ENCODE data around the gene SLC5A5.
A peak's percentile ranks its signal among the peaks of the same experiment; 100 is the strongest.

Gene SLC5A5

GRCh38 chr19:17909003-17909732, 37.4 kb downstream of the SLC5A5 start:
- peak; percentile 69; the same call in 1 of the 2 replicates for TF ChIP-seq TEAD4 (IDR thresholded peaks at IDR 0.05)
- TF ChIP-seq EP300 (IDR thresholded peaks at IDR 0.05; ENCODE audit: borderline replicate concordance), result peak; percentile 62; the same call in 1 of the 2 replicates
- peak; percentile 74 for TF ChIP-seq NFIC (IDR thresholded peaks at IDR 0.05)
- no peak for TF ChIP-seq YY1 (IDR thresholded peaks at IDR 0.05; ENCODE audit: low read depth)
- TF ChIP-seq ZBTB7A (IDR thresholded peaks at IDR 0.05; ENCODE audit: low read depth), result no peak
- TF ChIP-seq CREB1 (IDR thresholded peaks at IDR 0.05; ENCODE audit: low read depth), result no peak
- no peak for TF ChIP-seq FOXM1 (IDR thresholded peaks at IDR 0.05; ENCODE audit: borderline replicate concordance, low read depth)
- TF ChIP-seq TCF12 (IDR thresholded peaks at IDR 0.05; ENCODE audit: low read depth), result peak; percentile 72
- TF ChIP-seq REST (IDR thresholded peaks at IDR 0.05; ENCODE audit: low read depth), result no peak
- no peak for TF ChIP-seq USF1 (IDR thresholded peaks at IDR 0.05)
- no peak for TF ChIP-seq TAF1 (IDR thresholded peaks at IDR 0.05; ENCODE audit: low read depth)
- TF ChIP-seq MAX (IDR thresholded peaks at IDR 0.05), result 0 out of 2 replicates have a peak, but pooled peaks have one; percentile 25
- no peak for TF ChIP-seq CEBPB (IDR thresholded peaks at IDR 0.05)
- no peak; the same call in 1 of the 2 replicates for TF ChIP-seq RAD21 (IDR thresholded peaks at IDR 0.05; ENCODE audit: low read depth)

- no peak for TF ChIP-seq CEBPB (IDR thresholded peaks at IDR 0.05)
- no peak for TF ChIP-seq ZBTB7A (IDR thresholded peaks at IDR 0.05; ENCODE audit: low read depth)
- TF ChIP-seq USF1 (IDR thresholded peaks at IDR 0.05), result no peak
- TF ChIP-seq CREB1 (IDR thresholded peaks at IDR 0.05; ENCODE audit: low read depth), result no peak
- no peak for TF ChIP-seq YY1 (IDR thresholded peaks at IDR 0.05; ENCODE audit: low read depth)
- TF ChIP-seq RAD21 (IDR thresholded peaks at IDR 0.05; ENCODE audit: low read depth), result no peak
- no peak for TF ChIP-seq EGR1 (IDR thresholded peaks at IDR 0.05)
- TF ChIP-seq TCF12 (IDR thresholded peaks at IDR 0.05; ENCODE audit: low read depth), result no peak
- TF ChIP-seq NFIC (IDR thresholded peaks at IDR 0.05), result no peak
- TF ChIP-seq TEAD4 (IDR thresholded peaks at IDR 0.05), result no peak
These were observed 39.1 kb downstream of the SLC5A5 start for GRCh38 chr19:17910791-17911360.

- TF ChIP-seq TEAD4 (IDR thresholded peaks at IDR 0.05) (no peak), CREB1 (IDR thresholded peaks at IDR 0.05; ENCODE audit: low read depth) (no peak), USF1 (IDR thresholded peaks at IDR 0.05) (no peak), YY1 (IDR thresholded peaks at IDR 0.05; ENCODE audit: low read depth) (no peak), ZBTB7A (IDR thresholded peaks at IDR 0.05; ENCODE audit: low read depth) (no peak), FOXM1 (IDR thresholded peaks at IDR 0.05; ENCODE audit: borderline replicate concordance, low read depth) (no peak), MAX (IDR thresholded peaks at IDR 0.05) (no peak), RAD21 (IDR thresholded peaks at IDR 0.05; ENCODE audit: low read depth) (no peak), NFIC (IDR thresholded peaks at IDR 0.05) (no peak), EGR1 (IDR thresholded peaks at IDR 0.05) (no peak), TCF12 (IDR thresholded peaks at IDR 0.05; ENCODE audit: low read depth) (no peak), CEBPB (IDR thresholded peaks at IDR 0.05) (no peak), REST (IDR thresholded peaks at IDR 0.05; ENCODE audit: low read depth) (no peak), TAF1 (IDR thresholded peaks at IDR 0.05; ENCODE audit: low read depth) (no peak), EP300 (IDR thresholded peaks at IDR 0.05; ENCODE audit: borderline replicate concordance) (no peak; the same call in 1 of the 2 replicates)
These were observed 44.3 kb downstream of the SLC5A5 start for GRCh38 chr19:17915940-17916593.

GRCh38 chr19:17920527-17920926, 48.8 kb downstream of the SLC5A5 start:
- no peak for TF ChIP-seq TEAD4 (IDR thresholded peaks at IDR 0.05)
- no peak for TF ChIP-seq YY1 (IDR thresholded peaks at IDR 0.05; ENCODE audit: low read depth)
- no peak for TF ChIP-seq TCF12 (IDR thresholded peaks at IDR 0.05; ENCODE audit: low read depth)
- no peak for TF ChIP-seq FOXM1 (IDR thresholded peaks at IDR 0.05; ENCODE audit: borderline replicate concordance, low read depth)
- no peak for TF ChIP-seq USF1 (IDR thresholded peaks at IDR 0.05)
- TF ChIP-seq NFIC (IDR thresholded peaks at IDR 0.05), result no peak
- TF ChIP-seq MAX (IDR thresholded peaks at IDR 0.05), result no peak
- no peak for TF ChIP-seq CREB1 (IDR thresholded peaks at IDR 0.05; ENCODE audit: low read depth)
- TF ChIP-seq ZBTB7A (IDR thresholded peaks at IDR 0.05; ENCODE audit: low read depth), result no peak
- no peak for TF ChIP-seq CEBPB (IDR thresholded peaks at IDR 0.05)
- no peak for TF ChIP-seq EGR1 (IDR thresholded peaks at IDR 0.05)
- no peak for TF ChIP-seq REST (IDR thresholded peaks at IDR 0.05; ENCODE audit: low read depth)
- no peak for TF ChIP-seq EP300 (IDR thresholded peaks at IDR 0.05; ENCODE audit: borderline replicate concordance)

Measured in Ishikawa (cell line).